ENCODE measurements around the gene NDFIP1.

NDFIP1 gene

GRCh38 chr5:142091922-142092321 lies 16.7 kb upstream of the NDFIP1 start:
- no peaks in the 10 kb centered on the region for H3K27me3 ChIP-seq (ENCODE audit: insufficient read depth, low read length)

GRCh38 chr5:142095035-142095434 lies 13.5 kb upstream of the NDFIP1 start:
- H2AFZ ChIP-seq (ENCODE audit: low read length, unreplicated experiment) = no peak overlapping the region
- H3K4me1 ChIP-seq (ENCODE audit: control insufficient read depth, insufficient read depth, low read length, unreplicated experiment) = no peaks in the 10 kb centered on the region

More at GRCh38 chr5:142091922-142092321, 16.7 kb upstream of the NDFIP1 start:
- H3K4me1 ChIP-seq (ENCODE audit: control insufficient read depth, insufficient read depth, low read length, unreplicated experiment) = no peaks in the 10 kb centered on the region
- H2AFZ ChIP-seq (ENCODE audit: low read length, unreplicated experiment) = no peak overlapping the region
- no peak overlapping the region for H3K27ac ChIP-seq (ENCODE audit: low read depth, low read length)
- no peaks in the 10 kb centered on the region for H3K79me2 ChIP-seq (ENCODE audit: control insufficient read depth, insufficient read depth, low read length, unreplicated experiment)
- no peak overlapping the region for H3K4me3 ChIP-seq (ENCODE audit: low read depth, low read length)
- H3K36me3 ChIP-seq (ENCODE audit: insufficient read depth, low read length) = no peaks in the 10 kb centered on the region

GRCh38 chr5:142095651-142096330 lies 12.8 kb upstream of the NDFIP1 start:
- no peak overlapping the region for H3K4me3 ChIP-seq (ENCODE audit: low read depth, low read length)
- no peaks in the 10 kb centered on the region for H3K4me1 ChIP-seq (ENCODE audit: control insufficient read depth, insufficient read depth, low read length, unreplicated experiment)
- no peak overlapping the region for H3K27ac ChIP-seq (ENCODE audit: low read depth, low read length)
- H3K79me2 ChIP-seq (ENCODE audit: control insufficient read depth, insufficient read depth, low read length, unreplicated experiment) = no peaks in the 10 kb centered on the region
- H2AFZ ChIP-seq (ENCODE audit: low read length, unreplicated experiment) = no peak overlapping the region
- H3K27me3 ChIP-seq (ENCODE audit: insufficient read depth, low read length) = no peaks in the 10 kb centered on the region
- H3K36me3 ChIP-seq (ENCODE audit: insufficient read depth, low read length) = no peaks in the 10 kb centered on the region

More at GRCh38 chr5:142095035-142095434, 13.5 kb upstream of the NDFIP1 start:
- no peak overlapping the region for H3K4me3 ChIP-seq (ENCODE audit: low read depth, low read length)
- no peaks in the 10 kb centered on the region for H3K36me3 ChIP-seq (ENCODE audit: insufficient read depth, low read length)
- H3K27me3 ChIP-seq (ENCODE audit: insufficient read depth, low read length) = no peaks in the 10 kb centered on the region
- no peak overlapping the region for H3K27ac ChIP-seq (ENCODE audit: low read depth, low read length)
- no peaks in the 10 kb centered on the region for H3K79me2 ChIP-seq (ENCODE audit: control insufficient read depth, insufficient read depth, low read length, unreplicated experiment)

- H3K4me1 ChIP-seq (ENCODE audit: control insufficient read depth, insufficient read depth, low read length, unreplicated experiment) = no peaks in the 10 kb centered on the region
- no peaks in the 10 kb centered on the region for H3K36me3 ChIP-seq (ENCODE audit: insufficient read depth, low read length)
- H3K27ac ChIP-seq (ENCODE audit: low read depth, low read length) = no peak overlapping the region
- no peaks in the 10 kb centered on the region for H3K27me3 ChIP-seq (ENCODE audit: insufficient read depth, low read length)
- H3K4me3 ChIP-seq (ENCODE audit: low read depth, low read length) = no peak overlapping the region
- H3K79me2 ChIP-seq (ENCODE audit: control insufficient read depth, insufficient read depth, low read length, unreplicated experiment) = no peaks in the 10 kb centered on the region
- H2AFZ ChIP-seq (ENCODE audit: low read length, unreplicated experiment) = no peak overlapping the region
These were observed 12.2 kb upstream of the NDFIP1 start for GRCh38 chr5:142096382-142096781.

- Histone ChIP-seq H3K79me2 (ENCODE audit: control insufficient read depth, insufficient read depth, low read length, unreplicated experiment) (no peaks in the 10 kb centered on the region), H3K4me3 (ENCODE audit: low read depth, low read length) (no peak overlapping the region), H3K27ac (ENCODE audit: low read depth, low read length) (no peak overlapping the region), H3K36me3 (ENCODE audit: insufficient read depth, low read length) (no peaks in the 10 kb centered on the region), H3K27me3 (ENCODE audit: insufficient read depth, low read length) (no peaks in the 10 kb centered on the region), H3K4me1 (ENCODE audit: control insufficient read depth, insufficient read depth, low read length, unreplicated experiment) (no peaks in the 10 kb centered on the region), H2AFZ (ENCODE audit: low read length, unreplicated experiment) (no peak overlapping the region)
These were observed 10.9 kb upstream of the NDFIP1 start for GRCh38 chr5:142097681-142098080.

- Histone ChIP-seq H3K27ac (ENCODE audit: low read depth, low read length) (no peak overlapping the region), H3K4me1 (ENCODE audit: control insufficient read depth, insufficient read depth, low read length, unreplicated experiment) (no peaks in the 10 kb centered on the region), H2AFZ (ENCODE audit: low read length, unreplicated experiment) (no peak overlapping the region), H3K27me3 (ENCODE audit: insufficient read depth, low read length) (no peaks in the 10 kb centered on the region), H3K36me3 (ENCODE audit: insufficient read depth, low read length) (no peaks in the 10 kb centered on the region), H3K79me2 (ENCODE audit: control insufficient read depth, insufficient read depth, low read length, unreplicated experiment) (no peaks in the 10 kb centered on the region), H3K4me3 (ENCODE audit: low read depth, low read length) (no peak overlapping the region)
These were observed 10.3 kb upstream of the NDFIP1 start for GRCh38 chr5:142098275-142098674.

- H3K4me1 ChIP-seq (ENCODE audit: control insufficient read depth, insufficient read depth, low read length, unreplicated experiment) = no peaks in the 10 kb centered on the region
- no peak overlapping the region for H3K27ac ChIP-seq (ENCODE audit: low read depth, low read length)
- H2AFZ ChIP-seq (ENCODE audit: low read length, unreplicated experiment) = no peak overlapping the region
- no peak overlapping the region for H3K4me3 ChIP-seq (ENCODE audit: low read depth, low read length)
- H3K27me3 ChIP-seq (ENCODE audit: insufficient read depth, low read length) = no peaks in the 10 kb centered on the region
- H3K36me3 ChIP-seq (ENCODE audit: insufficient read depth, low read length) = no peaks in the 10 kb centered on the region
- H3K79me2 ChIP-seq (ENCODE audit: control insufficient read depth, insufficient read depth, low read length, unreplicated experiment) = no peaks in the 10 kb centered on the region
These were observed 9.6 kb upstream of the NDFIP1 start for GRCh38 chr5:142098931-142099330.

- Histone ChIP-seq H3K4me1 (ENCODE audit: control insufficient read depth, insufficient read depth, low read length, unreplicated experiment) (no peaks in the 10 kb centered on the region), H3K4me3 (ENCODE audit: low read depth, low read length) (no peak overlapping the region), H3K79me2 (ENCODE audit: control insufficient read depth, insufficient read depth, low read length, unreplicated experiment) (no peaks in the 10 kb centered on the region), H3K27me3 (ENCODE audit: insufficient read depth, low read length) (no peaks in the 10 kb centered on the region), H3K27ac (ENCODE audit: low read depth, low read length) (no peak overlapping the region), H2AFZ (ENCODE audit: low read length, unreplicated experiment) (no peak overlapping the region), H3K36me3 (ENCODE audit: insufficient read depth, low read length) (no peaks in the 10 kb centered on the region)
These were observed 8.3 kb upstream of the NDFIP1 start for GRCh38 chr5:142100307-142100706.

GRCh38 chr5:142102980-142103740 lies 5.4 kb upstream of the NDFIP1 start:
- H3K36me3 ChIP-seq (ENCODE audit: insufficient read depth, low read length) = no peaks in the 10 kb centered on the region
- H3K27me3 ChIP-seq (ENCODE audit: insufficient read depth, low read length) = no peaks in the 10 kb centered on the region
- no peaks in the 10 kb centered on the region for H3K4me1 ChIP-seq (ENCODE audit: control insufficient read depth, insufficient read depth, low read length, unreplicated experiment)
- H2AFZ ChIP-seq (ENCODE audit: low read length, unreplicated experiment) = no peak overlapping the region
- H3K79me2 ChIP-seq (ENCODE audit: control insufficient read depth, insufficient read depth, low read length, unreplicated experiment) = no peaks in the 10 kb centered on the region
- no peak overlapping the region for H3K4me3 ChIP-seq (ENCODE audit: low read depth, low read length)
- H3K27ac ChIP-seq (ENCODE audit: low read depth, low read length) = no peak overlapping the region

GRCh38 chr5:142104491-142104890 lies 4.1 kb upstream of the NDFIP1 start:
- Histone ChIP-seq H3K36me3 (ENCODE audit: insufficient read depth, low read length) (no peaks in the 10 kb centered on the region), H3K4me3 (ENCODE audit: low read depth, low read length) (no peak overlapping the region), H2AFZ (ENCODE audit: low read length, unreplicated experiment) (no peak overlapping the region), H3K27me3 (ENCODE audit: insufficient read depth, low read length) (no peaks in the 10 kb centered on the region), H3K27ac (ENCODE audit: low read depth, low read length) (no peak overlapping the region), H3K4me1 (ENCODE audit: control insufficient read depth, insufficient read depth, low read length, unreplicated experiment) (no peaks in the 10 kb centered on the region), H3K79me2 (ENCODE audit: control insufficient read depth, insufficient read depth, low read length, unreplicated experiment) (peaks cover 4% of the 10 kb centered on the region)

- Histone ChIP-seq H3K27ac (ENCODE audit: low read depth, low read length) (no peak overlapping the region), H3K27me3 (ENCODE audit: insufficient read depth, low read length) (no peaks in the 10 kb centered on the region), H3K79me2 (ENCODE audit: control insufficient read depth, insufficient read depth, low read length, unreplicated experiment) (peaks cover 20% of the 10 kb centered on the region), H3K4me1 (ENCODE audit: control insufficient read depth, insufficient read depth, low read length, unreplicated experiment) (peaks cover 6% of the 10 kb centered on the region), H3K36me3 (ENCODE audit: insufficient read depth, low read length) (no peaks in the 10 kb centered on the region), H2AFZ (ENCODE audit: low read length, unreplicated experiment) (peak overlapping the region; percentile 52), H3K4me3 (ENCODE audit: low read depth, low read length) (no peak overlapping the region)
These were observed 2.5 kb upstream of the NDFIP1 start for GRCh38 chr5:142106061-142106460.
